Right renal pelvis (tissue), 4 donors: ENCODE data around the gene ZMYND10. TPM values are rescaled to one million over a fixed set of nuclear protein-coding genes. Genes with fewer than 3 reads are reported as not detected.

Experiments used
- DNase-seq, 4 donors: peaks; one replicate each; pipeline ENCODE4 v3.0.0-alpha.2; 2013; ENCODE audit warnings: low read depth in 4 of 4, low spot score in 3 of 4, missing footprints in 1 of 4
- polyA plus RNA-seq, 4 donors: library from polyadenylated mRNA; unstranded; fragments of 120-200 nt; gene quantifications; one replicate each; pipeline ENCODE4 v1.2.1, GENCODE V29; 2013; ENCODE audit not compliant: insufficient read length in 4 of 4

The ZMYND10 gene
- polyA plus RNA-seq, 4 donors, result 3.6 to 4.7 (median 3.8) TPM

GRCh38 chr3:50371133-50371685, 25.7 kb upstream of the ZMYND10 start:
- DNase-seq, result no peak

- no peak for DNase-seq
Measured at GRCh38 chr3:50370594-50370993, 25.1 kb upstream of the ZMYND10 start.

GRCh38 chr3:50369012-50369670, 23.6 kb upstream of the ZMYND10 start:
- no peak for DNase-seq

- DNase-seq, result no peak
Measured at GRCh38 chr3:50365842-50366220, 20.3 kb upstream of the ZMYND10 start.

GRCh38 chr3:50365080-50365841, 19.7 kb upstream of the ZMYND10 start:
- no peak for DNase-seq

GRCh38 chr3:50364573-50365079, 19.1 kb upstream of the ZMYND10 start:
- DNase-seq, result no peak

- DNase-seq, result no peak
Measured at GRCh38 chr3:50359760-50360110, 14.2 kb upstream of the ZMYND10 start.

- DNase-seq, result peak; percentile 83 to 97 (median 94)
Measured at GRCh38 chr3:50358911-50359759, 13.6 kb upstream of the ZMYND10 start, which contains the start of gene TMEM115. TSS of gene TMEM115 (minus strand) at chr3:50359521. CDS start at chr3:50359063, 458 bp downstream.

- no peak for DNase-seq
Measured at GRCh38 chr3:50358355-50358910, 12.9 kb upstream of the ZMYND10 start.

GRCh38 chr3:50357481-50357880, 11.9 kb upstream of the ZMYND10 start:
- DNase-seq, result no peak

GRCh38 chr3:50356553-50356952, 11.0 kb upstream of the ZMYND10 start:
- DNase-seq, result no peak

- no peak for DNase-seq
Measured at GRCh38 chr3:50355829-50356552, 10.5 kb upstream of the ZMYND10 start.

- DNase-seq, result no peak
Measured at GRCh38 chr3:50354850-50355249, 9.3 kb upstream of the ZMYND10 start.

GRCh38 chr3:50354186-50354764, 8.7 kb upstream of the ZMYND10 start:
- no peak for DNase-seq

- DNase-seq, result no peak
Measured at GRCh38 chr3:50353245-50354004, 7.9 kb upstream of the ZMYND10 start.

GRCh38 chr3:50352781-50353180, 7.2 kb upstream of the ZMYND10 start:
- DNase-seq, result no peak

GRCh38 chr3:50351323-50351697, 5.8 kb upstream of the ZMYND10 start:
- DNase-seq, result no peak

- peak; percentile 83 to 89 (median 86) for DNase-seq
Measured at GRCh38 chr3:50350527-50351322, 5.2 kb upstream of the ZMYND10 start, which contains the start of the genes CYB561D2 and NPRL2. TSS of gene CYB561D2 (plus strand) at chr3:50350862. CDS start at chr3:50351434, 572 bp downstream. TSS of gene NPRL2 (minus strand) at chr3:50350775. CDS start at chr3:50350652, 123 bp downstream.
